Gastroesophageal sphincter (tissue), 3 donors: Measurements from ENCODE around the gene BEND7.

Source experiments
- CTCF ChIP-seq, 4 experiments: fragments of 200-600 bp in 2 of 4; fragments of 450-650 bp in 2 of 4; sonication (generic) in 1 of 4; IDR thresholded peaks; one replicate each; pipeline ENCODE4 v1.5.1; 2017 to 2019; ENCODE audit warnings: antibody characterized with exemption in 4 of 4, mild to moderate bottlenecking in 2 of 4, moderate library complexity in 2 of 4
- EP300 ChIP-seq: sonication (generic); formaldehyde crosslinking; IDR thresholded peaks from one replicate; pipeline ENCODE4 v1.6.1; 2017; ENCODE audit warnings: antibody characterized with exemption, mild to moderate bottlenecking
- POLR2A ChIP-seq, 2 donors: fragments of 450-650 bp; IDR thresholded peaks; one replicate each; pipeline ENCODE4 v1.6.1; 2017; ENCODE audit warnings: antibody characterized with exemption in 2 of 2, mild to moderate bottlenecking in 2 of 2, moderate library complexity in 1 of 2
- POLR2AphosphoS5 ChIP-seq: sonication (generic); formaldehyde crosslinking; IDR thresholded peaks from one replicate; pipeline ENCODE4 v1.6.1; 2017; ENCODE audit warnings: antibody characterized with exemption

DNA sequence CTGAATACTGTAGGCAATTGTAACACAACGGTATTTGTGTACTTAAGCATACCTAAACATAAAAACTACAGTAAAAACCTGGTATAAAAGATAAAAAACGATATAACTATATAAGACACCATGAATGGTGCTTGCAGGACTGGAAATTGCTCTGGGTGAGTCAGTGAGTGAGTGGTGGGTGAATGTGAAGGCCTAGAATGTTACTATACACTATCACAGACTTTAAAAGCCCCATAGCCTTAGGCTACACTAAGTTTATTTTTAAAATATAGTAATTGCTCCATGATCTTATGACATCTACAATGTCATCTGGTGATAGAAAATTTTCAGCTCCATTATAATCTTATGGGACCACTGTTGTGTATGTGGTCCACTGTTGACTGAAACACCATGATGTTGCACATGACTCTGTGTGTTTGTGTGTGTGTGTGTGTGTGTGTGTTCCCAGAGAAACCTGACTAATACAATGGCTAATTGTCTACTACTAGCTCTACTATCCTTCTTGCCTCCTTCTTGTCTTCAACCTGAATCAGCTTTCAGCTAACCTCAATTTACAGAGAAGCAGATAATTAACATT lies 30.4 kb upstream of the BEND7 start:
- TF ChIP-seq EP300 (no peak), POLR2A (IDR thresholded peaks at IDR 0.05) (no peak), CTCF (IDR thresholded peaks at IDR 0.05) (no peak), POLR2AphosphoS5 (no peak)
